MM.1S (cell line): ENCODE data around the gene RESF1.
"Not testable (repeated sequence)": the region's sequence is repeated elsewhere in the genome, so short reads cannot be mapped to it uniquely, and the experiment has no call there.

Experiments used
- DNase-seq: peaks from one replicate; pipeline ENCODE4 v3.0.0-alpha.2; 2015
- H2AFZ ChIP-seq: fragments of 300-600 bp; sonication (generic); 2 replicates; pipeline ENCODE4 v1.6.0; 2016; ENCODE audit warnings: antibody characterized with exemption, low read length
- H3F3A ChIP-seq: fragments of 300-600 bp; sonication (generic); 2 replicates; pipeline ENCODE4 v1.6.1; 2016; ENCODE audit warnings: mild to moderate bottlenecking, antibody characterized with exemption, low read length, moderate library complexity, mixed read lengths; ENCODE audit not compliant: insufficient read depth
- H3K27ac ChIP-seq: fragments of 300-600 bp; sonication (generic); 2 replicates; pipeline ENCODE4 v1.5.1; 2016; ENCODE audit warnings: mild to moderate bottlenecking, low read length
- H3K27me3 ChIP-seq: fragments of 300-600 bp; sonication (generic); replicated peaks from 2 replicates; pipeline ENCODE4 v1.6.0; 2016; ENCODE audit warnings: low read length; ENCODE audit not compliant: insufficient read depth
- H3K36me3 ChIP-seq: fragments of 300-600 bp; sonication (generic); replicated peaks from 2 replicates; pipeline ENCODE4 v1.6.1; 2016; ENCODE audit warnings: mild to moderate bottlenecking, low read length, mixed read lengths; ENCODE audit not compliant: insufficient read depth
- H3K4me1 ChIP-seq: fragments of 300-600 bp; sonication (generic); 2 replicates; pipeline ENCODE4 v1.6.1; 2016; ENCODE audit warnings: low read length, mixed read lengths
- H3K4me2 ChIP-seq: fragments of 300-600 bp; sonication (generic); 2 replicates; pipeline ENCODE4 v1.6.0; 2016; ENCODE audit warnings: low read depth, low read length
- H3K4me3 ChIP-seq: fragments of 300-600 bp; sonication (generic); 2 replicates; pipeline ENCODE4 v1.5.1; 2016; ENCODE audit warnings: low read length, mixed read lengths
- H3K79me2 ChIP-seq: fragments of 300-600 bp; sonication (generic); 2 replicates; pipeline ENCODE4 v1.6.1; 2016; ENCODE audit warnings: mixed run types, low read length, mixed read lengths
- H3K9ac ChIP-seq: fragments of 300-600 bp; sonication (generic); 2 replicates; pipeline ENCODE4 v1.6.1; 2016; ENCODE audit warnings: low read length, mixed read lengths
- H3K9me2 ChIP-seq: fragments of 300-600 bp; sonication (generic); replicated peaks from 2 replicates; pipeline ENCODE4 v1.6.1; 2016; ENCODE audit warnings: mild to moderate bottlenecking, low read length, mixed read lengths; ENCODE audit not compliant: insufficient read depth
- H3K9me3 ChIP-seq: fragments of 300-600 bp; sonication (generic); replicated peaks from 2 replicates; pipeline ENCODE4 v1.6.1; 2016; ENCODE audit warnings: mild to moderate bottlenecking, low read length, mixed read lengths; ENCODE audit not compliant: insufficient read depth
- H4K20me1 ChIP-seq: fragments of 300-600 bp; sonication (generic); 2 replicates; pipeline ENCODE4 v1.6.1; 2016; ENCODE audit warnings: mild to moderate bottlenecking, low read length, moderate library complexity, mixed read lengths; ENCODE audit not compliant: insufficient read depth
- EZH2 ChIP-seq: fragments of 300-600 bp; sonication (generic); optimal IDR thresholded peaks from 2 replicates; pipeline ENCODE3; 2017; ENCODE audit warnings: low read depth, mild to moderate bottlenecking, antibody characterized with exemption, low read length, mixed read lengths
- EZH2phosphoT487 ChIP-seq: fragments of 300-600 bp; sonication (generic); IDR thresholded peaks from 2 replicates; pipeline ENCODE4 v1.6.1; 2018; ENCODE audit warnings: antibody characterized with exemption, low read length
- TF ChIP-seq, protein P1 (sequence below): fragments of 300-600 bp; sonication (generic); IDR thresholded peaks from 2 replicates; pipeline ENCODE4 v1.5.1; 2016; ENCODE audit warnings: antibody characterized with exemption, low read length, mixed read lengths

RESF1 gene

GRCh38 chr12:31947971-31948370, 11.2 kb upstream of the RESF1 start:
- H3K9me3 ChIP-seq, result no peaks in the 10 kb centered on the region
- H3K27me3 ChIP-seq, result no peaks in the 10 kb centered on the region
- H2AFZ ChIP-seq, result no peak overlapping the region
- H4K20me1 ChIP-seq, result no peaks in the 10 kb centered on the region
- H3K4me1 ChIP-seq, result no peaks in the 10 kb centered on the region
- no peak overlapping the region for H3K4me2 ChIP-seq
- TF ChIP-seq, protein P1, sequence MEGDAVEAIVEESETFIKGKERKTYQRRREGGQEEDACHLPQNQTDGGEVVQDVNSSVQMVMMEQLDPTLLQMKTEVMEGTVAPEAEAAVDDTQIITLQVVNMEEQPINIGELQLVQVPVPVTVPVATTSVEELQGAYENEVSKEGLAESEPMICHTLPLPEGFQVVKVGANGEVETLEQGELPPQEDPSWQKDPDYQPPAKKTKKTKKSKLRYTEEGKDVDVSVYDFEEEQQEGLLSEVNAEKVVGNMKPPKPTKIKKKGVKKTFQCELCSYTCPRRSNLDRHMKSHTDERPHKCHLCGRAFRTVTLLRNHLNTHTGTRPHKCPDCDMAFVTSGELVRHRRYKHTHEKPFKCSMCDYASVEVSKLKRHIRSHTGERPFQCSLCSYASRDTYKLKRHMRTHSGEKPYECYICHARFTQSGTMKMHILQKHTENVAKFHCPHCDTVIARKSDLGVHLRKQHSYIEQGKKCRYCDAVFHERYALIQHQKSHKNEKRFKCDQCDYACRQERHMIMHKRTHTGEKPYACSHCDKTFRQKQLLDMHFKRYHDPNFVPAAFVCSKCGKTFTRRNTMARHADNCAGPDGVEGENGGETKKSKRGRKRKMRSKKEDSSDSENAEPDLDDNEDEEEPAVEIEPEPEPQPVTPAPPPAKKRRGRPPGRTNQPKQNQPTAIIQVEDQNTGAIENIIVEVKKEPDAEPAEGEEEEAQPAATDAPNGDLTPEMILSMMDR, result no peak
- TF ChIP-seq EZH2phosphoT487 (no peak), EZH2 (no peak)
- H3K9me2 ChIP-seq, result no peaks in the 10 kb centered on the region
- H3K36me3 ChIP-seq, result no peaks in the 10 kb centered on the region
- H3K9ac ChIP-seq, result no peak overlapping the region
- H3F3A ChIP-seq, result no peaks in the 10 kb centered on the region
- H3K27ac ChIP-seq, result no peak overlapping the region
- no peak for DNase-seq
- H3K4me3 ChIP-seq, result no peak overlapping the region
- no peaks in the 10 kb centered on the region for H3K79me2 ChIP-seq

DNA sequence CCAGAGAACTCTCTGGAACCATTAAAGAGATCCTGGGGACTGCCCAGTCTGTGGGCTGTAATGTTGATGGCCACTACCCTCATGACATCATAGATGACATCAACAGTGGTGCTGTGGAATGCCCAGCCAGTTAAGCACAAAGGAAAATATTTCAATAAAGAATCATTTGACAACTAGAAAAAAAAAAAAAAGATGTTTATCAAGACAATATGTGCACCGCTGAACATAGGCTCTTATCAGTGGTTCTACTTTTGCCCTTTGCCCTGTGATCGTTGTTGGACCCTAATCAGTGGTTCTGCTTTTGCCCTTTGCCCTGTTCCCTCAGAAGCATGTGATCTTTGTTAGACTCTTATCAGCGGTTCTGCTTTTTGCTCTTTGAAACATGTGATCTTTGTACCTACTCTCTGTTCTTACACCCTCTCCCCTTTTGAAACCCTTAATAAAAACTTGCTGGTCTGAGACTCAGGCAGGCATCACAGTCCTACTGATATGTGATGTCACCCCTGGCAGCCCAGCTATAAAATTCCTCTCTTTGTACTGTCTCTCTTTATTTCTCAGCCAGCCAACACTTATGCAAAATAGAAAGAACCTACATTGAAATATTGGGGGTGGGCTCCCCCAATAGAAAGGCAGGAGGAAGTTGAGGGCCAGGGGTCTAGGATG, 10.4 kb upstream of the RESF1 start:
- not testable (repeated sequence) for H3F3A ChIP-seq, H3K79me2 ChIP-seq, H3K27ac ChIP-seq, H3K4me1 ChIP-seq, H3K27me3 ChIP-seq, H3K4me2 ChIP-seq, H3K9me2 ChIP-seq, H3K9ac ChIP-seq, H4K20me1 ChIP-seq, H3K36me3 ChIP-seq, H3K4me3 ChIP-seq, H3K9me3 ChIP-seq, DNase-seq, H2AFZ ChIP-seq

DNA sequence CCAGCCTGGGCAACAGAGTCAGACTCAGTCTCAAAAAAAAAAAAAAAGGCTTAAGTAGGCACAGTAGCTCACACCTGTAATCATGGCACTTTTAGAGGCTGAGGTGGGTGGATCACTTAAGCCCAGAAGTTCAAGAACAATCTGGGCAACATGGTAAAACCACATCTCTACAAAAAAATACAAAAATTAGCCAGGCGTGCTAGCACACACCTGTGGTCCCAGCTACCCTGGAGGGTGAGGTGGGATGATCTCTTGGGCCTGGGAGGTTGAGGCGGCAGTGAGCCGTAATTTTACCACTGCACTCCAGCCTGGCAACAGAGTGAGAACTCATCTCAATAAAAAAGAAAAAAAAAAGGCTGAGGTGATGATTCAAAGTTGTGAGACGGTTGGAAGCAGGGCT, 9.1 kb upstream of the RESF1 start:
- Histone ChIP-seq H3K9ac (no peak overlapping the region), H3K27ac (no peak overlapping the region), H3K4me2 (no peak overlapping the region), H2AFZ (no peak overlapping the region), H3K4me3 (no peak overlapping the region), H3K79me2 (no peaks in the 10 kb centered on the region), H3F3A (no peaks in the 10 kb centered on the region), H3K27me3 (no peaks in the 10 kb centered on the region), H3K9me3 (no peaks in the 10 kb centered on the region), H4K20me1 (no peaks in the 10 kb centered on the region), H3K9me2 (no peaks in the 10 kb centered on the region), H3K4me1 (no peaks in the 10 kb centered on the region), H3K36me3 (no peaks in the 10 kb centered on the region)
- TF ChIP-seq EZH2, result no peak
- TF ChIP-seq, protein P1, result no peak
- no peak for TF ChIP-seq EZH2phosphoT487
- no peak for DNase-seq

GRCh38 chr12:31950492-31950891, 8.7 kb upstream of the RESF1 start:
- no peak overlapping the region for H3K9ac ChIP-seq
- no peaks in the 10 kb centered on the region for H3K27me3 ChIP-seq
- H4K20me1 ChIP-seq, result no peaks in the 10 kb centered on the region
- H3K9me3 ChIP-seq, result no peaks in the 10 kb centered on the region
- no peak overlapping the region for H2AFZ ChIP-seq
- no peaks in the 10 kb centered on the region for H3K79me2 ChIP-seq
- H3F3A ChIP-seq, result no peaks in the 10 kb centered on the region
- no peak for DNase-seq
- no peak for TF ChIP-seq EZH2
- TF ChIP-seq, protein P1, result no peak
- TF ChIP-seq EZH2phosphoT487, result no peak
- no peaks in the 10 kb centered on the region for H3K9me2 ChIP-seq
- no peak overlapping the region for H3K4me3 ChIP-seq
- H3K36me3 ChIP-seq, result no peaks in the 10 kb centered on the region
- no peak overlapping the region for H3K27ac ChIP-seq
- H3K4me1 ChIP-seq, result no peaks in the 10 kb centered on the region
- H3K4me2 ChIP-seq, result no peak overlapping the region
